Ovary (tissue), 9 donors: ENCODE measurements around the gene PALLD. TPM values are rescaled to one million over a fixed set of nuclear protein-coding genes. Genes with fewer than 3 reads are reported as not detected.

Experiments
- DNase-seq, 5 donors: peaks; one replicate each; pipeline ENCODE4 v3.0.0-alpha.2; 2019 to 2020
- H3K27ac ChIP-seq, 2 donors: fragments of 200-600 bp; one replicate each; pipeline versions ENCODE4 v1.5.1 to v1.8.0; 2019 to 2022
- H3K27me3 ChIP-seq: fragments of 200-600 bp; one replicate; pipeline ENCODE4 v1.8.0; 2022
- H3K36me3 ChIP-seq: fragments of 200-600 bp; sonication (generic); one replicate; pipeline ENCODE4 v1.5.1; 2019
- H3K4me1 ChIP-seq: one replicate; pipeline ENCODE4 v1.8.1; 2013; ENCODE audit warnings: mild to moderate bottlenecking, moderate library complexity; ENCODE audit not compliant: insufficient read depth
- H3K4me3 ChIP-seq: fragments of 200-600 bp; sonication (generic); one replicate; pipeline ENCODE4 v1.5.1; 2017
- H3K9me3 ChIP-seq, 2 donors: fragments of 200-600 bp in 1 of 2; sonication (generic) in 1 of 2; one replicate each; pipeline versions ENCODE4 v1.5.1 to v1.8.1; 2013 to 2019; ENCODE audit warnings: mild to moderate bottlenecking in 1 of 2, moderate library complexity in 1 of 2
- CTCF ChIP-seq, 3 donors: fragments of 450-650 bp in 2 of 3; fragments of 200-600 bp in 1 of 3; IDR thresholded peaks; one replicate each; pipeline versions ENCODE4 v1.5.1 to v1.8.0; 2016 to 2022; ENCODE audit warnings: antibody characterized with exemption in 3 of 3, mild to moderate bottlenecking in 1 of 3
- EP300 ChIP-seq: sonication (generic); formaldehyde crosslinking; IDR thresholded peaks from one replicate; pipeline ENCODE4 v1.6.1; 2017; ENCODE audit warnings: antibody characterized with exemption
- POLR2A ChIP-seq: fragments of 450-650 bp; IDR thresholded peaks from one replicate; pipeline ENCODE4 v1.6.1; 2017; ENCODE audit warnings: antibody characterized with exemption, mild to moderate bottlenecking, moderate library complexity
- WGBS, 3 donors: extraction: QIAGEN DNeasy Blood & Tissue Kit in 1 of 3; methylation state at CpG; one replicate each; pipeline versions ENCODE4 v1.1.5 to v1.1.7; 2013 to 2017; 5-methylcytosine and 5-hydroxymethylcytosine counted together
- intact Hi-C, 4 donors: fragments of 100-400 bp; cut with DNase I; formaldehyde crosslinking; loops; one replicate each; pipeline versions ENCODE4 v1.11.0 to v1.15.1; 2022 to 2023
- polyA plus RNA-seq, 2 donors: library from polyadenylated mRNA; stranded (reverse); fragments of 200-250 nt in 1 of 2; fragments of 350-450 nt in 1 of 2; fragmentation: Illumina TruSeq in 1 of 2; extraction: RNeasy Lipid Tissue Mini Kit (QIAGEN cat#74804) in 1 of 2; gene quantifications; one replicate each; pipeline ENCODE4 v1.2.3, GENCODE V29; 2013 to 2014
- total RNA-seq, 7 donors: library from RNA; depleted of rRNA in 2 of 7; stranded (reverse); fragments of >200 nt in 2 of 7; fragmentation: NEBNext Ultra II Directional in 3 of 7; extraction: Animal tissue kit (Norgen Biotek cat#: 25700) in 3 of 7; gene quantifications; one replicate each; pipeline versions ENCODE4 v1.1.0 to v1.2.4, GENCODE V29; 2016 to 2023
- donor health status: DM: no; HTN: no; CAD: no; lungs with moderate emphysema.
- donor health status: DM: no; HTN: no; CAD: no.
- donor health status: Bipolar disorder and iron deficiency.
- donor health status: DM: yes; HTN: yes; CAD: no.
- donor health status: DM: no; HTN: no; CAD: no.
- donor health status: DM: yes; HTN: yes; CAD: no.

PALLD gene
- total and polyA plus RNA-seq, 9 donors, result 96.8 to 605 (median 137) TPM

GRCh38 chr4:168667376-168667775, 170.5 kb downstream of the PALLD start:
- Histone ChIP-seq H3K36me3 (no peaks in the 10 kb centered on the region), H3K4me3 (no peak overlapping the region), H3K27me3 (no peaks in the 10 kb centered on the region), H3K27ac (no peak overlapping the region), H3K4me1 (no peaks in the 10 kb centered on the region), H3K9me3 (no peaks in the 10 kb centered on the region)
- intact Hi-C loops, result no loop called here
- no peak for DNase-seq
- WGBS, 3 donors, result 11 to 20% (median 11%) methylated on average over 3 of the region's 3 CpGs
- TF ChIP-seq CTCF (IDR thresholded peaks at IDR 0.05) (no peak), POLR2A (no peak), EP300 (no peak)

GRCh38 chr4:168667921-168668320, 171.1 kb downstream of the PALLD start:
- no peaks in the 10 kb centered on the region for H3K9me3 ChIP-seq
- DNase-seq, result no peak
- intact Hi-C loops, result no loop called here
- TF ChIP-seq CTCF (IDR thresholded peaks at IDR 0.05), result no peak
- TF ChIP-seq EP300, result no peak
- no peak for TF ChIP-seq POLR2A
- 88 to 98% (median 95%) methylated on average over 2 of the region's 2 CpGs for WGBS, 3 donors
- H3K4me3 ChIP-seq, result no peak overlapping the region
- H3K27me3 ChIP-seq, result no peaks in the 10 kb centered on the region
- no peaks in the 10 kb centered on the region for H3K4me1 ChIP-seq
- no peak overlapping the region for H3K27ac ChIP-seq
- H3K36me3 ChIP-seq, result no peaks in the 10 kb centered on the region

- Histone ChIP-seq H3K9me3 (no peaks in the 10 kb centered on the region), H3K36me3 (no peaks in the 10 kb centered on the region), H3K27ac (no peak overlapping the region), H3K4me3 (no peak overlapping the region), H3K4me1 (no peaks in the 10 kb centered on the region), H3K27me3 (no peaks in the 10 kb centered on the region)
- DNase-seq, result no peak
- TF ChIP-seq POLR2A (no peak), EP300 (no peak), CTCF (IDR thresholded peaks at IDR 0.05) (no peak)
- intact Hi-C loops, result no loop called here
- WGBS, 3 donors, result 83 to 91% (median 90%) methylated on average over 11 of the region's 11 CpGs
Observed at GRCh38 chr4:168673476-168673875, 176.6 kb downstream of the PALLD start.

- no peaks in the 10 kb centered on the region for H3K36me3 ChIP-seq
- no peak for TF ChIP-seq EP300
- no peak for TF ChIP-seq POLR2A
- no peak for TF ChIP-seq CTCF (IDR thresholded peaks at IDR 0.05)
- intact Hi-C loops, result no loop called here
- H3K27ac ChIP-seq, result no peak overlapping the region
- H3K9me3 ChIP-seq, result no peaks in the 10 kb centered on the region
- WGBS, 3 donors, result 25 to 34% (median 26%) methylated on average over 6 of the region's 6 CpGs
- H3K27me3 ChIP-seq, result no peaks in the 10 kb centered on the region
- peaks cover 2% of the 10 kb centered on the region for H3K4me1 ChIP-seq
- no peak overlapping the region for H3K4me3 ChIP-seq
- DNase-seq, result no peak
Observed at GRCh38 chr4:168674077-168674747, 177.4 kb downstream of the PALLD start.
